Fibroblast of mammary gland (primary cell): ENCODE results near the gene IGF2BP2.

Source experiments
- DNase-seq: peaks from one replicate; pipeline ENCODE4 v3.0.0-alpha.2; 2010; ENCODE audit warnings: low read depth
- H3K4me3 ChIP-seq: 2 replicates; pipeline ENCODE4 v1.5.1; 2011; ENCODE audit warnings: low read depth, mild to moderate bottlenecking, low read length, moderate library complexity; ENCODE audit not compliant: control insufficient read depth
- TF ChIP-seq, protein P1 (sequence below): conservative IDR thresholded peaks from 2 replicates; pipeline ENCODE4 v1.5.1; 2011; ENCODE audit warnings: low read depth, low read length, inconsistent platforms; ENCODE audit not compliant: control insufficient read depth, insufficient read depth

IGF2BP2 gene

GRCh38 chr3:185822221-185823000, 2.4 kb downstream of the IGF2BP2 start:
- DNase-seq = peak; percentile 83
- H3K4me3 ChIP-seq = peak overlapping the region; percentile 75
- TF ChIP-seq, protein P1, sequence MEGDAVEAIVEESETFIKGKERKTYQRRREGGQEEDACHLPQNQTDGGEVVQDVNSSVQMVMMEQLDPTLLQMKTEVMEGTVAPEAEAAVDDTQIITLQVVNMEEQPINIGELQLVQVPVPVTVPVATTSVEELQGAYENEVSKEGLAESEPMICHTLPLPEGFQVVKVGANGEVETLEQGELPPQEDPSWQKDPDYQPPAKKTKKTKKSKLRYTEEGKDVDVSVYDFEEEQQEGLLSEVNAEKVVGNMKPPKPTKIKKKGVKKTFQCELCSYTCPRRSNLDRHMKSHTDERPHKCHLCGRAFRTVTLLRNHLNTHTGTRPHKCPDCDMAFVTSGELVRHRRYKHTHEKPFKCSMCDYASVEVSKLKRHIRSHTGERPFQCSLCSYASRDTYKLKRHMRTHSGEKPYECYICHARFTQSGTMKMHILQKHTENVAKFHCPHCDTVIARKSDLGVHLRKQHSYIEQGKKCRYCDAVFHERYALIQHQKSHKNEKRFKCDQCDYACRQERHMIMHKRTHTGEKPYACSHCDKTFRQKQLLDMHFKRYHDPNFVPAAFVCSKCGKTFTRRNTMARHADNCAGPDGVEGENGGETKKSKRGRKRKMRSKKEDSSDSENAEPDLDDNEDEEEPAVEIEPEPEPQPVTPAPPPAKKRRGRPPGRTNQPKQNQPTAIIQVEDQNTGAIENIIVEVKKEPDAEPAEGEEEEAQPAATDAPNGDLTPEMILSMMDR = no peak

GRCh38 chr3:185820973-185821758, 3.7 kb downstream of the IGF2BP2 start:
- TF ChIP-seq, protein P1 = no peak
- DNase-seq = peak; percentile 92
- peak overlapping the region; percentile 75 for H3K4me3 ChIP-seq

GRCh38 chr3:185818267-185818875, 6.5 kb downstream of the IGF2BP2 start:
- DNase-seq = no peak
- TF ChIP-seq, protein P1 = no peak

DNA sequence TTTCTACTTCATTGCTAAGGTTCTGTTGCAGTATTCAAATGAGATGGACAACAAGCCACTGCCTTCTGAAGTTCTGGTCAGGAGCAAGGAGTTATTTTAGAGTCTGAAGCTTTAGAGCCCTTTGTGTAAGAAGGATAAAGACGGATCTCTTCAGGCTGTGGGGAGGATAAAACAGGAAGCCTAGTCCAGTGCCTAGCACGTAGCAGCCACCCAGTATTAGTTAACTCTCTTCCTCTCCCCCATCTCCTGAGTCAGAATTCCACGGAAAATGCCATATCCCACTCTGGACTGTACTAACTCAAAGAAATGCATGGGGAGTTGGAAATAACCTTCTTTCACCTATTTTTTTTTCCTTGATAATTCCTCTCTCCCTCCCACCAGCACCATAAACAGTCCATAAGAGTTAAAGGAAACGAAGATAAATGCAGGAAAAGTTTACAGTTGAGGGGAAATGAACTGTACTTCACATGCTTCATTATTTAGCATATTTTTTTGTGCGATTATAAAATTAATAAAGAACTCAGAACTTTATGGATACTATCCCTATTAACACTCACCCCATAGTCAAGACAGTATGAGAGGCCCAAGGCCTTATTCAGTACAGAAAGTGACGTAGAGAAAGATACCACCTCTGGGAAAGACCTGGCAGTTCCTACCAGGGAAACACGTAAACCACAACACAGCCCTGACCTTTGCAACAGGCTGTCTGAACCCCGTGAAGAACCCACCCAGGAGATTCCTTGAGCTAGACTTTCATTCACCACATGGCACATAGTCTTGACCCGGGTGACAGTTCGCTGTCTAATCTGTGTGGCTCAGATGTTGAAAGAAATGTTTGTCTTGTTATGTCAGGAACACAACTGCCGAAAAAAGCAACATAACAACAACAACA, 9.2 kb downstream of the IGF2BP2 start:
- TF ChIP-seq, protein P1 = no peak
- H3K4me3 ChIP-seq = no peak overlapping the region
- no peak for DNase-seq

More at GRCh38 chr3:185818267-185818875, 6.5 kb downstream of the IGF2BP2 start:
- H3K4me3 ChIP-seq = no peak overlapping the region

DNA sequence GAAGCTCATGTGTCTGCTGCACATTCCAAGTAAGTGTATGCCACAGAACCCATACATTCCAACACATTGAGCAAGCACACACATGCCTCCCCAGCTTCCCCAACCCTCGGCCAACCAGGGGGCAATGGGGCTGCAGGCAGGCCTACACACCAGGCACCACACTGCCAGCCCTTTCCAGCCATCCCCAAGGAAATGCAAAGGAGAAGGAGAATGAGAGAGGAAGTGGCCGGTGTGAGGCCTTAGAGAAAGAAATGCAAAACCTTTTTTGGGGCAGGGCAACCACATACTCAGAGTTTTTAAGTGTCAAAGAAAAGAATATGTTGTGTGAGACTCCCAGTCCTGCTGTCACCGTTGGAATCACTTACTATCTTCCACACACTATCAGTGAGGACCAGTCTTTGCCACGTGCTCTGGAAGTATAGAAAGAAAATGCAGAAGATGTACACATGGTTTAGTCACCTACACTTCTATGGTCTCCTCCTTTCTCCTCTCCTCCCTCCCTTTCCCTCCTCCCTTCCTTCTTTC, 11.1 kb downstream of the IGF2BP2 start:
- TF ChIP-seq, protein P1 = no peak
- peak; percentile 45 for DNase-seq
- H3K4me3 ChIP-seq = no peak overlapping the region

DNA sequence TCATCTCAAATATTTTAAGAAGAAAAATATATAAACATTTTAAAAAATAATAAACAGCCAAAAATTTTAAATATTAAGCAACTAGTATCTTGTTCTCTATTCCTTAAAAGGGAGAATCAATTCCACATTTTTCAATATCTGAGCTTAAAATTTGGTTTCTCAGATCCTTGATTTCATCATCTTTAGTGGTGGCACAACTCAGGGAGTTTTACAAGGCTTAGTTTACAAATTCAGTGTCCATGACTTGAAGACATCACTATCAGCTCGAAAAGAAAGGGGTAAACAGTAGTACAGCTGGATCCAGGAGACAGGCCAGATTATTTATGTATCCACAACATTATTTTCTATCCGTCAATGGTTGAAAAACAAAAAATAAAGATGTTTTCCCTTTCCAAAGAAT, 11.6 kb downstream of the IGF2BP2 start:
- H3K4me3 ChIP-seq = no peak overlapping the region
- no peak for DNase-seq
- TF ChIP-seq, protein P1 = no peak
